H1 (cell line): ENCODE measurements around the gene MPP3. TPM values are rescaled to one million over a fixed set of nuclear protein-coding genes. Genes with fewer than 3 reads are reported as not detected.

ENCODE experiments used
- CTCF ChIA-PET: fragments of 300-600 bp; sonication (Branson Sonifier 250); formaldehyde crosslinking; loops from one replicate; lab custom pipeline; 2021; ENCODE audit not compliant: partially characterized antibody; lab: Charles Lee
- POLR2A ChIA-PET: fragments of 300-600 bp; sonication (Branson Sonifier 250); formaldehyde crosslinking; loops from one replicate; lab custom pipeline; 2021; ENCODE audit warnings: inconsistent platforms; ENCODE audit not compliant: partially characterized antibody; lab: Charles Lee
- DNase-seq, 2 experiments: peaks; one replicate each; pipeline versions ENCODE4 v3.0.0 to v3.0.0-alpha.2; 2010 to 2022; ENCODE audit warnings: low spot score in 2 of 2, low read depth in 1 of 2, mixed read lengths in 1 of 2
- FAIRE-seq: peaks from 2 replicates; lab custom pipeline; 2011; peaks lifted over from hg19 to GRCh38; lab: Jason Lieb, UNC
- H2AFZ ChIP-seq: 2 replicates; pipeline ENCODE4 v1.8.1; 2012; ENCODE audit warnings: low read length, inconsistent platforms
- H2AK5ac ChIP-seq: 2 replicates; pipeline ENCODE4 v1.6.1; 2013; ENCODE audit warnings: low read depth, low read length
- H2BK120ac ChIP-seq: replicated peaks from 2 replicates; pipeline ENCODE3; 2013; ENCODE audit warnings: low read depth, low read length, inconsistent platforms
- H2BK12ac ChIP-seq: 2 replicates; pipeline ENCODE4 v1.6.1; 2013; ENCODE audit warnings: low read depth, low read length
- H2BK15ac ChIP-seq: 2 replicates; pipeline ENCODE4 v1.6.1; 2013; ENCODE audit warnings: low read length
- H2BK20ac ChIP-seq: 2 replicates; pipeline ENCODE4 v1.6.1; 2013; ENCODE audit warnings: low read length
- H2BK5ac ChIP-seq: 2 replicates; pipeline ENCODE4 v1.6.1; 2013; ENCODE audit warnings: low read depth, low read length
- H3K14ac ChIP-seq: 2 replicates; pipeline ENCODE4 v1.6.1; 2013; ENCODE audit warnings: inconsistent platforms; ENCODE audit not compliant: insufficient read length
- H3K18ac ChIP-seq: 2 replicates; pipeline ENCODE4 v1.6.1; 2013; ENCODE audit warnings: low read length; ENCODE audit errors: extremely low read depth
- H3K23ac ChIP-seq: 2 replicates; pipeline ENCODE4 v1.6.1; 2013; ENCODE audit warnings: inconsistent platforms; ENCODE audit not compliant: insufficient read length
- H3K23me2 ChIP-seq: 2 replicates; pipeline ENCODE4 v1.6.1; 2013; ENCODE audit warnings: low read depth, low read length
- H3K27ac ChIP-seq: 2 replicates; pipeline ENCODE4 v1.6.1; 2011; ENCODE audit warnings: low read depth, low read length, inconsistent platforms
- H3K27me3 ChIP-seq, 4 experiments: replicated peaks in 1 of 4; 1 replicate in 1 of 4; 2 replicates in 3 of 4; pipeline versions ENCODE4 v1.6.1 to v1.8.1; 2011 to 2013; ENCODE audit warnings: low read length in 3 of 4, mild to moderate bottlenecking in 3 of 4, inconsistent platforms in 2 of 4, mixed read lengths in 2 of 4, moderate library complexity in 1 of 4; ENCODE audit not compliant: control insufficient read depth in 3 of 4, insufficient read depth in 3 of 4; ENCODE audit errors: extremely low read depth in 1 of 4
- H3K36me3 ChIP-seq, 4 experiments: 2 replicates each; pipeline versions ENCODE4 v1.6.1 to v1.8.1; 2011 to 2013; ENCODE audit warnings: mild to moderate bottlenecking in 4 of 4, low read length in 3 of 4, moderate library complexity in 2 of 4, control low read depth in 1 of 4, inconsistent platforms in 1 of 4; ENCODE audit not compliant: insufficient read depth in 4 of 4, control insufficient read depth in 2 of 4
- H3K4ac ChIP-seq: replicated peaks from 2 replicates; pipeline ENCODE3; 2013; ENCODE audit warnings: low read length, low read depth, mixed read lengths, inconsistent platforms; ENCODE audit not compliant: insufficient read length
- H3K4me1 ChIP-seq, 4 experiments: replicated peaks in 1 of 4; 1 replicate in 1 of 4; 2 replicates in 3 of 4; pipeline versions ENCODE4 v1.6.1 to v1.8.1; 2011 to 2013; ENCODE audit warnings: low read length in 3 of 4, inconsistent platforms in 2 of 4, mixed read lengths in 1 of 4; ENCODE audit not compliant: insufficient read depth in 4 of 4, control insufficient read depth in 3 of 4
- H3K4me2 ChIP-seq, 2 experiments: 2 replicates each; pipeline versions ENCODE4 v1.6.1 to v1.8.1; 2011 to 2013; ENCODE audit warnings: low read depth in 2 of 2, low read length in 2 of 2, control low read depth in 1 of 2, inconsistent platforms in 1 of 2, mild to moderate bottlenecking in 1 of 2; ENCODE audit not compliant: insufficient read depth in 1 of 2
- H3K4me3 ChIP-seq, 4 experiments: fragments of 200-600, 300-600 bp in 1 of 4; sonication (generic), shearing (Covaris generic), sonication (Bioruptor Twin) in 1 of 4; 2 replicates each; pipeline versions ENCODE4 v1.5.1 to v1.8.1; 2011 to 2016; ENCODE audit warnings: low read length in 4 of 4, low read depth in 3 of 4, control low read depth in 2 of 4, inconsistent platforms in 2 of 4, mild to moderate bottlenecking in 2 of 4, mixed read lengths in 1 of 4, moderate library complexity in 1 of 4; ENCODE audit not compliant: insufficient read depth in 2 of 4; ENCODE audit errors: extremely low read depth in 1 of 4
- H3K56ac ChIP-seq: replicated peaks from 2 replicates; pipeline ENCODE3; 2013; ENCODE audit warnings: low read depth, mild to moderate bottlenecking, mixed read lengths, low read length, inconsistent platforms; ENCODE audit not compliant: insufficient read length
- H3K79me1 ChIP-seq: 2 replicates; pipeline ENCODE4 v1.6.1; 2013; ENCODE audit warnings: low read depth, low read length, control low read depth
- H3K79me2 ChIP-seq, 2 experiments: 2 replicates each; pipeline versions ENCODE4 v1.6.1 to v1.8.1; 2012 to 2013; ENCODE audit warnings: low read length in 2 of 2, mild to moderate bottlenecking in 2 of 2, inconsistent platforms in 1 of 2; ENCODE audit not compliant: insufficient read depth in 2 of 2, control insufficient read depth in 1 of 2
- H3K9ac ChIP-seq, 4 experiments: replicated peaks in 1 of 4; 1 replicate in 1 of 4; 2 replicates in 3 of 4; pipeline versions ENCODE4 v1.6.1 to v1.8.1; 2011 to 2013; ENCODE audit warnings: low read depth in 3 of 4, low read length in 3 of 4, control low read depth in 2 of 4, mild to moderate bottlenecking in 2 of 4, moderate library complexity in 2 of 4, inconsistent platforms in 1 of 4; ENCODE audit errors: extremely low read depth in 1 of 4
- H3K9me3 ChIP-seq, 2 experiments: 2 replicates each; pipeline versions ENCODE4 v1.6.1 to v1.8.1; 2012 to 2013; ENCODE audit warnings: mild to moderate bottlenecking in 2 of 2, moderate library complexity in 2 of 2, control low read depth in 1 of 2, inconsistent platforms in 1 of 2, low read depth in 1 of 2, low read length in 1 of 2, mixed read lengths in 1 of 2; ENCODE audit not compliant: insufficient read depth in 2 of 2
- H4K20me1 ChIP-seq, 2 experiments: replicated peaks in 1 of 2; 2 replicates each; pipeline versions ENCODE3 to v1.8.1; 2011 to 2013; ENCODE audit warnings: inconsistent platforms in 2 of 2, low read length in 2 of 2, mild to moderate bottlenecking in 1 of 2; ENCODE audit not compliant: insufficient read depth in 2 of 2, control insufficient read depth in 1 of 2
- H4K5ac ChIP-seq: 2 replicates; pipeline ENCODE4 v1.6.1; 2013; ENCODE audit warnings: low read length, low read depth, mixed read lengths, inconsistent platforms; ENCODE audit not compliant: insufficient read length
- H4K8ac ChIP-seq: 2 replicates; pipeline ENCODE4 v1.8.0; 2013; ENCODE audit warnings: mild to moderate bottlenecking, moderate library complexity, low read length, inconsistent platforms; ENCODE audit not compliant: insufficient read depth; ENCODE audit errors: extremely low read depth
- H4K91ac ChIP-seq: replicated peaks from 2 replicates; pipeline ENCODE3; 2013; ENCODE audit warnings: low read length, mixed read lengths, inconsistent platforms; ENCODE audit not compliant: insufficient read length
- E2F6 ChIP-seq: IDR thresholded peaks from 2 replicates; pipeline ENCODE4 v1.6.1; 2012; ENCODE audit warnings: inconsistent platforms
- KDM4A ChIP-seq: IDR thresholded peaks from one replicate; pipeline ENCODE4 v1.7.1; 2012; ENCODE audit warnings: low read depth, mild to moderate bottlenecking, moderate library complexity, low read length, inconsistent platforms; ENCODE audit not compliant: severe bottlenecking
- RNF2 ChIP-seq: fragments of 200-900, 300-1000 bp; sonication (generic); IDR thresholded peaks from 2 replicates; pipeline ENCODE4 v1.7.1; 2016; ENCODE audit warnings: borderline replicate concordance, low read depth, mild to moderate bottlenecking, antibody characterized with exemption, low read length; ENCODE audit not compliant: poor library complexity, severe bottlenecking; ENCODE audit errors: missing control alignments
- ZNF274 ChIP-seq: IDR thresholded peaks from 2 replicates; pipeline ENCODE4 v1.7.0; 2012; ENCODE audit warnings: low read length, borderline replicate concordance; ENCODE audit errors: extremely low read depth
- WGBS, 2 experiments: shearing (Covaris generic) in 1 of 2; methylation state at CpG; one replicate each; pipeline versions ENCODE4 v1.1.6 to v1.1.7; 2013 to 2015; ENCODE audit warnings: low lambda C conversion rate in 2 of 2, mixed read lengths in 2 of 2, inconsistent platforms in 1 of 2, low coverage in 1 of 2, missing lambda C conversion rate in 1 of 2; ENCODE audit not compliant: insufficient replicate concordance in 2 of 2, insufficient coverage in 1 of 2, insufficient read length in 1 of 2; ENCODE audit errors: extremely low coverage in 1 of 2, missing lambda C conversion rate in 1 of 2; 5-methylcytosine and 5-hydroxymethylcytosine counted together
- polyA plus RNA-seq, 7 experiments: library from polyadenylated mRNA; depleted of rRNA in 3 of 7; stranded (reverse) in 5 of 7; unstranded in 2 of 7; fragments of >200 nt in 5 of 7; fragments of 200-250 nt in 2 of 7; gene quantifications; 1 replicate in 5 of 7; 2 replicates in 1 of 7; 4 replicates in 1 of 7; pipeline versions ENCODE4 v1.2.1 to v1.2.3, GENCODE V29; 2011 to 2013; ENCODE audit warnings: missing spikeins in 2 of 7, mixed read lengths in 2 of 7
- total RNA-seq: library from RNA; stranded (reverse); fragmentation: NEBNext Ultra II Directional; extraction: Animal tissue kit (Norgen Biotek cat#: 25700); gene quantifications from 2 replicates; pipeline ENCODE4 v1.2.1, GENCODE V29; 2021

MPP3 gene
- total and polyA plus RNA-seq, 2 of the 8 experiments (the other 6 are each of a cell fraction or from before 2014, with no cell fraction given), result 3.1 to 6.1 TPM

- Histone ChIP-seq H2BK120ac (no peak overlapping the region), H3K56ac (no peak overlapping the region), H3K27me3 (no peaks in the 10 kb centered on the region), H3K79me2 (no peaks in the 10 kb centered on the region), H3K18ac (no peak overlapping the region), H3K4me3 (no peak overlapping the region), H2BK5ac (no peak overlapping the region), H3K27ac (no peak overlapping the region), H2BK20ac (no peak overlapping the region), H2AFZ (no peak overlapping the region), H4K5ac (no peak overlapping the region), H4K8ac (no peak overlapping the region; the same call in 1 of the 2 replicates), H3K4me1 (peaks cover 0 to 9% (median 2%) of the 10 kb centered on the region in 4 experiments; a peak in 3 of 7 replicates), H3K4me2 (no peak overlapping the region), H3K23ac (no peak overlapping the region), H3K4ac (no peak overlapping the region), H3K79me1 (no peaks in the 10 kb centered on the region), H3K9me3 (no peaks in the 10 kb centered on the region), H2BK12ac (no peak overlapping the region), H3K23me2 (no peaks in the 10 kb centered on the region), H3K14ac (no peak overlapping the region), H2AK5ac (no peak overlapping the region), H4K91ac (no peak overlapping the region), H4K20me1 (peaks cover 0 to 1% of the 10 kb centered on the region in 2 experiments), H3K9ac (no peak overlapping the region), H2BK15ac (no peak overlapping the region), H3K36me3 (no peaks in the 10 kb centered on the region)
- ChIA-PET POLR2A (interaction anchor here (1.0 to 1.1 kb wide), 2 partner anchors 9 to 32 kb away, joined by 3 read pairs; no protein-coding TSS in a partner anchor), CTCF (interaction anchor here (1.0 to 3.3 kb wide), 3 partner anchors 19 to 134 kb away, joined by 3 to 10 read pairs (median 3); partner anchors contain the start of gene CD300LG)
- DNase-seq, result no peak
- TF ChIP-seq ZNF274, result no peak
- no peak for TF ChIP-seq RNF2
- TF ChIP-seq KDM4A, result no peak
- no peak for TF ChIP-seq E2F6
- no peak for FAIRE-seq
- WGBS, 2 experiments, result 93% methylated on average over 5 of the region's 5 CpGs; no CpG with 5 or more reads in 1 of the 2 experiments
Observed at GRCh38 chr17:43809121-43809520, 23.8 kb downstream of the MPP3 start.
